ES-I3 (cell line): ENCODE results near the gene PPP1R16B.

Source experiments
- H3K36me3 ChIP-seq: 2 replicates; pipeline ENCODE4 v1.6.1; 2013; ENCODE audit warnings: mild to moderate bottlenecking, low read length, control low read depth, moderate library complexity; ENCODE audit not compliant: insufficient read depth
- H3K4me1 ChIP-seq: 2 replicates; pipeline ENCODE4 v1.6.1; 2013; ENCODE audit warnings: mild to moderate bottlenecking, control low read depth, low read length; ENCODE audit not compliant: insufficient read depth
- H3K9ac ChIP-seq: 2 replicates; pipeline ENCODE4 v1.6.1; 2013; ENCODE audit warnings: low read depth, mild to moderate bottlenecking, low read length, moderate library complexity
- H3K9me3 ChIP-seq: 2 replicates; pipeline ENCODE4 v1.6.1; 2013; ENCODE audit warnings: mild to moderate bottlenecking, low read length, moderate library complexity; ENCODE audit not compliant: control insufficient read depth, insufficient read depth

PPP1R16B gene

DNA sequence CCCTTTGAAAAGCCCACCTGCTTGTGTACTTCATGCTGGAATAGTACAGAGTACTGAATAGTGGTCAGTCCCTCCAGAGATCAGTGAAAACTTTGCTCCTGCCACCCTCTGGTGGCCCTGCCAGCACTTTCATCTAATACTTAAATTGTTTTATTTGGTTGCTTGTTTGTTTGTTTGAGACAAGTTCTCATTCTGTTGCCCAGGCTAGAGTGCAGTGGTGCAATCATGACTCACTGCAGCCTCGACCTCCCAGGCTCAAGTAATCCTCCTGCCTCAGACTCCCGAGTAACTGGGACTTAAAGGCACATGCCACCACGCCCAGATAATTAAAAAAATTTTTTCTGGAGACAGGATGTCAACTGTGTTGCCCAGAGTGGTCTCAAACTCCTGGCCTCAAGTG lies 129.8 kb downstream of the PPP1R16B start:
- H3K36me3 ChIP-seq = peaks cover 11% of the 10 kb centered on the region
- no peaks in the 10 kb centered on the region for H3K9me3 ChIP-seq
- H3K4me1 ChIP-seq = peaks cover 7% of the 10 kb centered on the region; the same call in 1 of the 2 replicates
- no peak overlapping the region for H3K9ac ChIP-seq

DNA sequence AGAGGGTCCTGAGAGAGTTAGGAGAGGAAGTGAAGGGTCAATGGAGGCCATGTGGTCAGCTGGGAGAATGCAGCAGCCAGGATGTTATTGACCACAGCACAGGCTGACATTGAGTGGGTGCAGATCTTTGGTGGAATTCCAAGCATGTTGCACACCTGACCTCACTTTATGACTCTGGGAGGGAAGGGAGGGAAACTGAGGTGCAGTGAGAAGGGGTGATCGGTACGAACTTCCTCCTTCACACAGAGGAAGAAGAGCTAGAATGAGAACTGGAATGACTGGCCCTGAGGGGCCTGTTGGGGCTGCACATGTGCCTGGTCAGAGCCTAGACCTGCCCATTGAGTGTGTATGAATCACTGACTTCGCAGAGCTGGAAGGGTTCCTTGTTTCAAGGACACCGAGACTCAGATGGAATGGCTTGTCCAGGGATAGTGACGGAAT lies 130.5 kb downstream of the PPP1R16B start:
- H3K9ac ChIP-seq = no peak overlapping the region
- H3K36me3 ChIP-seq = peaks cover 11% of the 10 kb centered on the region
- peaks cover 7% of the 10 kb centered on the region; the same call in 1 of the 2 replicates for H3K4me1 ChIP-seq
- no peaks in the 10 kb centered on the region for H3K9me3 ChIP-seq

DNA sequence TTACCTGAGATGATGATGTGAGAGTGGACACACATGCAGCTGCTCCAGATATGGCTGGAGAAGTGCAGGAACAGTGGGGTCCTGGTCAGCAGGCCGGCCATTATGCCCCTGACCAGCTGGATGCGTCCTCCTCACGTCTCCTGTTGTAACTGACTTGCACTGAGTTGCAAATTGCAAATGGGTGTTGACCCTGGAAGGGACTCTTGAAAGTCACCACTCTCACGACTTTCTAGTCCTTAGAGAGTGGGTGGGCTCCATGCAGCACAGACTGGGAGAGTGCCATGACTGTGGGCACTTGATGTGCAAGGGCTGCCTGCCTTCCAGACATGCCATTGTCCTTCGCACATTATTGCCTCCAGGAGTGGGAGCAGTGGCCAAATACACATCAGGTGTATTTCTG lies 131.5 kb downstream of the PPP1R16B start:
- H3K4me1 ChIP-seq = peaks cover 7% of the 10 kb centered on the region; the same call in 1 of the 2 replicates
- no peak overlapping the region for H3K9ac ChIP-seq
- H3K9me3 ChIP-seq = no peaks in the 10 kb centered on the region
- peaks cover 11% of the 10 kb centered on the region for H3K36me3 ChIP-seq

DNA sequence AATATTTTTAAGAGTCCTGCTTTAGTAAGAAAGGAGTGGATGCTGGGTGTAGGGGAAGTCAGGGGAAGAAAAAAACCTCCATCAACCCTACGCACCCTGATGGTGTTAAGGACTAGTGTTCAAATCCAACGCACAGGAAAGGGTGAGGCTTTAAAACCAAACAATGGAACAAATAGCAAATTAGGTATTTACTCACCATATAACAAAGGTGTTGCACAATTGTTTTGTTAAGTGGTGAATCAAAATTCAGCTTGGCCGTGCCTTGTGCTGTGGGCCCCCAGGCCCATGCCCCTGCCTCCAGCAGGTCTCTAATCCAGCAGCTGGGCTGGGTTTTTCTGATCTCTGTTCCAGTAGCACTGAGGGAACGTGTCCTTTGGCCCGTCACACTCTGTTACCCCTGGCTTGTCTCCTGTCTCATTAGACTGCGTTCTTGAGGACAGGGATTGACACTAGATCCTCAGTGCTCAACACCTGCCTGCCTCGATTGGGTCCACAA lies 132.5 kb downstream of the PPP1R16B start:
- H3K36me3 ChIP-seq = peaks cover 11% of the 10 kb centered on the region
- H3K4me1 ChIP-seq = peaks cover 2% of the 10 kb centered on the region; the same call in 1 of the 2 replicates
- no peak overlapping the region for H3K9ac ChIP-seq
- H3K9me3 ChIP-seq = no peaks in the 10 kb centered on the region

DNA sequence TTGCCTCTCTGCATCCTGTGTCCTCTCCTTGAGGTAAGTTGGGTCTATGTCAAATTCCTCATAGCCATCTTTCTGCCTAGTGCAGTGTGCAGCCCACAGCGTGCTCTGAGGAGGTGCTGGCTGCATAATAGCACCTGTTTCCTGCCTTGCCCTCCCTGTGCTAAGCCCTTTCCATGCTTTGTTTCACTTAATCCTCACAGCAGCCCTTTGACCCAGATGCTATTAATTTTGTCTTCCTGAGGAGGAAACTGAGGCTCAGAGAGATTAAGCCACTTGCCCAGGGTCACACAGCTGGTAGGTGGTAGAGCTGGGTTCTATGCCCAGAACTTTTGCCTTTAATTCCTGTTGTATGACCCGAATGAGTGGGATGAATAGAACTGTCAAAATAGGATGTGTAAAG lies 134.2 kb downstream of the PPP1R16B start:
- Histone ChIP-seq H3K4me1 (no peaks in the 10 kb centered on the region), H3K36me3 (peaks cover 11% of the 10 kb centered on the region), H3K9me3 (no peaks in the 10 kb centered on the region), H3K9ac (no peak overlapping the region)

DNA sequence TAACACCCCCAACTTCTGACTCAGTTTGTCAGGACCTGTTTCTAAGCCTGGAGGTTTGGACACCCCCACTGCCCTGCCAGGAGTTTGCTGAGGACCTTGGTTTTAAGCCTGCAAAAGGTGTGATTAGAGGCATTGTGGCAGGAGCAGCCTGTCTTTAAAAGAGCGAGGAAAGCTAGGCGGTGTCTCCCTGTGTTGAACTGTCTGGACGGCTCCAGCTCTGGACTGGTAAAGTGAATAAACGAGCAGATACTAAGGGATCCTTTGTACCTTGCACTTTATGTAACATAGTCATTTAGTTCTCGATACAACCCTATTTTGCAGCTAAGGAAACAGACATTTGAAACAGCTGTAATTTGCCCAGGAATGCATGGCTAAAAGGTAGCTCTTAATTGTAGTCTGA lies 135.1 kb downstream of the PPP1R16B start:
- Histone ChIP-seq H3K36me3 (peaks cover 14% of the 10 kb centered on the region), H3K4me1 (no peaks in the 10 kb centered on the region), H3K9me3 (no peaks in the 10 kb centered on the region), H3K9ac (no peak overlapping the region)

DNA sequence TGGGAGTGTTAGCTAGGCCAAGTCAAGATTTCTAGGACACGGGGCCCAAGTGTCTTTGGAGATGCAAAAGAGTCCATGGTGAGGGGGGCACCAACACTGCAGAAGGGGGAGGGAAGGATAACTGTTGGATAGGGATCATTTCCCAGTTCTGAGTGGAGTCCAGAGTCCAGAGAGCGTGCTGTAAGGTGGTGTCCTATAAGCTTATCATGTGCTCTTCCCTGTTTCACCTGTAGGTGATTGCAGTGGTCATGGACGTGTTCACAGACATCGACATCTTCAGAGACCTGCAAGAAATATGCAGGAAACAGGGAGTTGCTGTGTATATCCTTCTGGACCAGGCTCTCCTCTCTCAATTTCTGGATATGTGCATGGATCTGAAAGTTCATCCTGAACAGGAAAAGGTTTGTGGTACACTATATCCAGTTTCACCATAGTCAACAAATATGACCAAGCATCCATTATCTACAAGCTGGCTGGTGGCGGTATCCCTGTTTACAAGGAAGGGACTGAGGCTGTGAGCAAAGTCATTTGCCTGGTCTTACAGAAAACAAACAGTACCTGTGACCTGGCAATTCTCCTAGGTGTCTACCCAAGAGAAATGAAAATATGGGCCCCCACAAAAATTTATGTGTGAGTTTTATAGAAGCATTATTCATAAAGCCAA lies 136.4 kb downstream of the PPP1R16B start:
- Histone ChIP-seq H3K9me3 (no peaks in the 10 kb centered on the region), H3K36me3 (peaks cover 14% of the 10 kb centered on the region), H3K9ac (no peak overlapping the region), H3K4me1 (no peaks in the 10 kb centered on the region)

DNA sequence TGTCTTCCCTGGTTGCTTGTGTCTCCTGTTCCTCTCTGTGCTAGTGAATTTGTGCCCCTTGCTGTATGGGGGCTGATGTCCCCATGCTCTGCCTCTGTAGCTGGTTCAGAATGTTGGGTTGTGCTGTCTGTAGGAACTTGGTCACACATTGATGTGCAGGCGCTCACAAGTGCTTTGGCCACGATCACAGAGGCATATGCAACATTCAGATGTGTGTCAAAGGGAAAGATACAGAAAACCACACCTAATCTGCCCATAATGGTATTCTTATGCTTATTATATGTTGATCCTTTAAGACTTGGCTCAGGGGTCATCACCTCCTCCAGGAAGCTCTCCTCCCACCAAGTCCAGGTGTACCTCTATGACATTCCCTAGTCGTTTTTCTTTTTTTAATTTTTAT lies 139.5 kb downstream of the PPP1R16B start:
- Histone ChIP-seq H3K36me3 (peaks cover 21% of the 10 kb centered on the region), H3K9ac (no peak overlapping the region), H3K9me3 (no peaks in the 10 kb centered on the region), H3K4me1 (no peaks in the 10 kb centered on the region)

DNA sequence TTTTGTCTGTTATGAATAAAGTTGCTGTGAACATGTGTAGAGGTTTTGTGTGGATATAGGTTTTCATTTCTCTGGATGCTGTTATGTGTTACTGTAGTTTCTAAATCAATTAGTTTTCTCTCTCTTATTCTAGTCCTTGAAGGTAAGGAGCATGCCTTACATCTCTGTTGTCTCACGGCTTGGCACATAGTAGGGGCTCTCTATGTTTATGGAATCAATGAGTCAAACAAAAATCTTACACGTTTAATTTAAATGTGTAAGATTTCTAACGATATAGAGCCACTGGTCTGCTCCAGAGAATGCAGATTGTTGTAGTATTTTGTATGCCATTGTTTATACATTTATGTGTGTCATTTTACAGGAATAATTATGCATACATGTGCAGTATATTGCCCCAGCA lies 141.3 kb downstream of the PPP1R16B start:
- no peaks in the 10 kb centered on the region for H3K9me3 ChIP-seq
- no peaks in the 10 kb centered on the region for H3K4me1 ChIP-seq
- H3K9ac ChIP-seq = no peak overlapping the region
- H3K36me3 ChIP-seq = peaks cover 24% of the 10 kb centered on the region

DNA sequence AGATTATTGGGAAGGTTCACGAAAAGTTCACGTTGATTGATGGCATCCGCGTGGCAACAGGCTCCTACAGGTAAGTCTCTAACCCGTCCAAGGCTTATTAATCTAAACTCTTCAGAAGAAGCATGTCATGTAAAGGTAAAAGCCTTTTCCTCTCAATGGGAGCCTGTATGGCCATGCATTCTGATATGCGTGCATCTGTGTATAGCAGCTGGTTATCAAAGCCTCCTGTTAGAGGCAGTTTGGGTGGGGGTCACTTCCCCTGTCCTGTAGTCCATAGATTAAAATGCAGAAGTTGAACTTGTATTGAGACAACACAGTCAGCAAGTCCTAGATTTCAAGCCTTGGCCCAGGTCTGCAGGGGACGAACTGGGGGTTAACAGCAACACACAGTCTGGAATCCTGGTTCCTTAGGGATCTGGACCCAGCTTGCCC lies 142.4 kb downstream of the PPP1R16B start:
- Histone ChIP-seq H3K36me3 (peaks cover 24% of the 10 kb centered on the region), H3K4me1 (no peaks in the 10 kb centered on the region)

DNA sequence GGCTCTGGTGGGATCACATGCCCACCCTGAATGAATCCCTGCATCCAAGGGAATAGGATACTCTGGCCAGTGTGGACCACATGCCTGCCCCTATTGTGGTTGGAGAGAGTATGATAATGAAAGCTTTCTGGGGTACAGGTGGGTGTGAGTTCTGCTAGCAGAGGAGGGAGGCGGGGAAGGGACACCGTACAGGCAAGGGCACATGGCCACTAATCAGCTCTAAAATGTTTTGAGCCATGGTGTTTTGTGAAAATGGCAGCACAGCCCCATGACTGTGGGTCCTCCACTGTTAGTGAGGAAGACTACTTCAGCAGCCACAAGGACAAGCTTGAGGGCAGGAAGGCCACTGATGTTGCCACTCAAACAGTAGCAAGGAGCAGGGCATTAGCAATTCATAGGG lies 144.8 kb downstream of the PPP1R16B start:
- Histone ChIP-seq H3K9me3 (no peaks in the 10 kb centered on the region), H3K36me3 (peaks cover 21% of the 10 kb centered on the region), H3K9ac (no peak overlapping the region), H3K4me1 (no peaks in the 10 kb centered on the region)

More for the DNA sequence above, 142.4 kb downstream of the PPP1R16B start:
- Histone ChIP-seq H3K9ac (no peak overlapping the region), H3K9me3 (no peaks in the 10 kb centered on the region)

DNA sequence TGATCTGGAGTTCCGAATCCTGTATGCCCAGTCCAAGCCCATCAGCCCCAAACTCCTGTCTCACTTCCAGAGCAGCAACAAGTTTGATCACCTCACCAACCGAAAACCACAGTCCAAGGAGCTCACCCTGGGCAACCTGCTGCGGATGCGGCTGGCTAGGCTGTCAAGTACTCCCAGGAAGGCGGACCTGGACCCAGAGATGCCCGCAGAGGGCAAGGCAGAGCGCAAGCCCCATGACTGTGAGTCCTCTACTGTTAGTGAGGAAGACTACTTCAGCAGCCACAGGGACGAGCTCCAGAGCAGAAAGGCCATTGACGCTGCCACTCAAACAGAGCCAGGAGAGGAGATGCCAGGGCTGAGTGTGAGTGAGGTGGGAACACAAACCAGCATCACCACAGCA lies 146.1 kb downstream of the PPP1R16B start:
- Histone ChIP-seq H3K4me1 (no peaks in the 10 kb centered on the region), H3K9ac (no peak overlapping the region), H3K36me3 (peaks cover 21% of the 10 kb centered on the region), H3K9me3 (no peaks in the 10 kb centered on the region)

DNA sequence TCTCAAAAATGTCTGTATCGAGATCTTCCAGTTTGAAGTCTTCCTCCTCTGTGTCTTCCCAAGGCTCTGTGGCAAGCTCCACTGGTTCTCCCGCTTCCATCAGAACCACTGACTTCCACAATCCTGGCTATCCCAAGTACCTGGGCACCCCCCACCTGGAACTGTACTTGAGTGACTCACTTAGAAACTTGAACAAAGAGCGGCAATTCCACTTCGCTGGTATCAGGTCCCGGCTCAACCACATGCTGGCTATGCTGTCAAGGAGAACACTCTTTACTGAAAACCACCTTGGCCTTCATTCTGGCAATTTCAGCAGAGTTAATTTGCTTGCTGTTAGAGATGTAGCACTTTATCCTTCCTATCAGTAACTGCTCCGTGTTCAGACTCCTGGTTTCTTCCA lies 146.7 kb downstream of the PPP1R16B start:
- Histone ChIP-seq H3K36me3 (peaks cover 20% of the 10 kb centered on the region), H3K4me1 (no peaks in the 10 kb centered on the region), H3K9ac (no peak overlapping the region), H3K9me3 (no peaks in the 10 kb centered on the region)

DNA sequence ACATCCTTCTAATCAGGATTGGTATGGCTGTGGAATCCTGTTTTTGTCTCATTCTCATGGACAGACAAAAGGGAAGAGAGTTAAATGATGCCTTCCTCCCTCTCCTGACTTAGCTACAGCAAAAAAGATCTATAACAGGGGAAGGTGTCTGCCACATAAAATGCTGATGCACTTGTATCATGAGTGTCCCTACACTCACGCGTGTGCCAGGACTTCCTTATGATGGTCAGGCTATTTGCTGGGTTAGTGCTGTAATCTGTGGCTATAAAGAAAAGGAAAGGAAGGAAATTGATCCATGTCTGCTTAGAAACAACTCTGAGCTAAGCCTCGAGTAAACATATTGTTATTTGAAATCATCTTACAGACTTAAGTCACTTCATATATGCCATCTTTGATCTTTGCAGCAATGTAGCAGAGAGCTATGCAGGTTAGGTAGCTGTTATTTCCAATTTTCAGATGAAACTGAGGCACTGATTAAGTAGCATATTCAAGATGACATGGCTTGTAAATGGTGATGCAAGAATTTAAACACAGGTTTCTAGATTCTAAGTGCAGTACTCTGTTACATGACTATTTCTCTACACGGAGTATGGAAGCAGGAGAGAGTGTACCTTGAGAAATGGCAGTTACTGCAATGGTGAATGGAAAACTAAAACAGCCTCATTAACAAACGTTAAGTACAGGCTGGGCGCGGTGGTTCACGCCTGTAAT lies 148.3 kb downstream of the PPP1R16B start:
- H3K9me3 ChIP-seq = no peaks in the 10 kb centered on the region
- H3K4me1 ChIP-seq = no peaks in the 10 kb centered on the region
- peaks cover 7% of the 10 kb centered on the region for H3K36me3 ChIP-seq
- H3K9ac ChIP-seq = no peak overlapping the region
